Body of pancreas (tissue), 4 donors: ENCODE data around the gene SLC16A1.

ENCODE experiments used
- POLR2A ChIP-seq, 3 donors: fragments of 450-650 bp; IDR thresholded peaks; one replicate each; pipeline ENCODE4 v1.6.1; 2016; ENCODE audit warnings: antibody characterized with exemption in 3 of 3, mild to moderate bottlenecking in 2 of 3
- TF ChIP-seq, protein P1 (sequence below), 7 experiments: fragments of 450-650 bp in 4 of 7; fragments of 200-600 bp in 3 of 7; sonication (generic) in 3 of 7; IDR thresholded peaks; one replicate each; pipeline ENCODE4 v1.5.1; 2016 to 2019; ENCODE audit warnings: antibody characterized with exemption in 7 of 7

DNA sequence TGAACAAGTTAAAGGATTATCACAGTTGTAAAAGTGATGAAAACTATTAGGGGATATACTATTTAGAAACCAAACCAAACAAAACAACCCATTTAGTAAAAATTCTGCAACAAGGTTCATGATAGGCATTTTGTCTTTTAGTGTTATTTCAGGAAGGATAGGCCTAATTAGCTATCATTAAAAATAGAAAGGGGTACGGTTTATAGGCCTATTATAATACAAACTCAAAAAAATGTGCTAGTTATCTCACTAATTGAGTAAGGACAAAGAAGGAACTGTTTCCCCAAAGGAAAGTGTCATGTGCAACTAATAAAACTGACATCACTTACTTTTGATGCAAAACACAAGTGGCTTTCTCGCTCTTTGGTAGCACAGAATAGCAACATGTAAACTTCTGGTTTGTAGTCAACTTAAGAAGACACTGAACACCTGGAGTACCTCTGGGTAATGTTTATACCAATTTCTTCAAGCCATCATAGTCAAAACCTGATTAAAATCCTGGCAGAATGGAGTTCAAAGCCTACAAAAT is 28.5 kb downstream of the SLC16A1 start:
- TF ChIP-seq, protein P1, sequence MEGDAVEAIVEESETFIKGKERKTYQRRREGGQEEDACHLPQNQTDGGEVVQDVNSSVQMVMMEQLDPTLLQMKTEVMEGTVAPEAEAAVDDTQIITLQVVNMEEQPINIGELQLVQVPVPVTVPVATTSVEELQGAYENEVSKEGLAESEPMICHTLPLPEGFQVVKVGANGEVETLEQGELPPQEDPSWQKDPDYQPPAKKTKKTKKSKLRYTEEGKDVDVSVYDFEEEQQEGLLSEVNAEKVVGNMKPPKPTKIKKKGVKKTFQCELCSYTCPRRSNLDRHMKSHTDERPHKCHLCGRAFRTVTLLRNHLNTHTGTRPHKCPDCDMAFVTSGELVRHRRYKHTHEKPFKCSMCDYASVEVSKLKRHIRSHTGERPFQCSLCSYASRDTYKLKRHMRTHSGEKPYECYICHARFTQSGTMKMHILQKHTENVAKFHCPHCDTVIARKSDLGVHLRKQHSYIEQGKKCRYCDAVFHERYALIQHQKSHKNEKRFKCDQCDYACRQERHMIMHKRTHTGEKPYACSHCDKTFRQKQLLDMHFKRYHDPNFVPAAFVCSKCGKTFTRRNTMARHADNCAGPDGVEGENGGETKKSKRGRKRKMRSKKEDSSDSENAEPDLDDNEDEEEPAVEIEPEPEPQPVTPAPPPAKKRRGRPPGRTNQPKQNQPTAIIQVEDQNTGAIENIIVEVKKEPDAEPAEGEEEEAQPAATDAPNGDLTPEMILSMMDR (IDR thresholded peaks at IDR 0.05): no peak
- no peak for TF ChIP-seq POLR2A (IDR thresholded peaks at IDR 0.05)
